Activated T-cell treated with anti-CD3 and anti-CD28 coated beads, Interleukin-2, amount 50 U/mL, for 1 hour (primary cell): ENCODE results near the gene ISCA2.

ENCODE experiments used
- DNase-seq: peaks from one replicate; pipeline ENCODE4 v3.0.0-alpha.2; 2020

The ISCA2 gene

GRCh38 chr14:74509587-74510222 lies 16.1 kb downstream of the ISCA2 start:
- DNase-seq, result no peak

DNA sequence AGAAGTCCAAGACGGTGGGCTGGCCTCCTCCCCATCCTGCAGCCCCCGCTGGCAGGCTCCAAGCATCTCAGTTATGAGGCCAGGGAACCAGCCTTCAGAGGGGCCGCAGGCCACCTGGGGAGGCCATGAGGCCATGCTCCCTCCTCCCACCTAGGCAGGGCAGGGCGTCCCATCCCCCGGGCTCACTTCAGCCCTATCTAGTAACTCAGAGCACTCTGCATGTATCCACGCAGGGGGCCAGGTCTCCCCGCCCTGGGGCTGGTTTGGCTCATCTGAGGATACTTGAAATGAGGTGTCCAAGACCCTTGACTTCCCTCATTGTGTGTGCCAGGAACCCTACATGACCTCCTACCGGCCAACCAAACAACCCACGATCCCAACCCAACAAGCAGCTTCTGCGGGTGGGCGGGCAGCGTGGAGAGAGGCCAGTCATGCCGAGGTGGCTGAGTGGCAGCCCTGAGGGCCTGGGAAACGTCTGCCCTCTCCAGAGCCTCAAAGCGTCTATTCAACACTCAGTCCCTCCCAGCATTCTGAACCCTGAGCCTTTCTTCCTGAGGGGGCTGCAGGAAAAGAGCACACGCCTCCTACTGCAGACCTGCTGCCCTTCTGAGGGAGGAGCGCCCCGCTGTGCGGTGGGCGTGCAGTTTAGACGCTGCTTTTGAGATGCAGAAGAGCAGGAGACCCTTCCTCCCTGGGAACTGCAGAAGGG lies 16.8 kb downstream of the ISCA2 start:
- DNase-seq, result peak; percentile 11

DNA sequence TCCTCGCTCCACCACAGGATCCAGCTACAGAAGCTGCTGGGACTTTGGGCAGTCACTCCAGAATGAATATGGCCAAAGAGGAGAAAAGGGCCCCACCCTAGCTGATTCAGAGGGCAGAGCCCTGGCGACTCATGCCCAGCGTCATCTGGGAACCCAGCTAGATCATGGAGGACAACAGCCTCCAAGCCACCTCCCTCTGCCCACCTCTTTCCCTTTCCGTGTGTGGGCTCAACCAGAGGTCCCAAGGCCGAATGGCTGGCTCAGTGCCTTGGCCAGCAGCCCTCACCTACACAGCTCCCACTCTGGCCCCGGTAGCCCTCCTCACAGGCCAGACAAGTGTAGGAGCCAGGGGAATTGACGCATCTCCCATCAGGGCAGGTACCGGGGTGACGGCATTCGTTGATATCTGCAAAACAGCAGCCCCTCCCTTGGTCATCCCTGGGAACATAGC lies 17.4 kb downstream of the ISCA2 start:
- no peak for DNase-seq

- no peak for DNase-seq
Observed at GRCh38 chr14:74511966-74512830, 18.6 kb downstream of the ISCA2 start.

DNA sequence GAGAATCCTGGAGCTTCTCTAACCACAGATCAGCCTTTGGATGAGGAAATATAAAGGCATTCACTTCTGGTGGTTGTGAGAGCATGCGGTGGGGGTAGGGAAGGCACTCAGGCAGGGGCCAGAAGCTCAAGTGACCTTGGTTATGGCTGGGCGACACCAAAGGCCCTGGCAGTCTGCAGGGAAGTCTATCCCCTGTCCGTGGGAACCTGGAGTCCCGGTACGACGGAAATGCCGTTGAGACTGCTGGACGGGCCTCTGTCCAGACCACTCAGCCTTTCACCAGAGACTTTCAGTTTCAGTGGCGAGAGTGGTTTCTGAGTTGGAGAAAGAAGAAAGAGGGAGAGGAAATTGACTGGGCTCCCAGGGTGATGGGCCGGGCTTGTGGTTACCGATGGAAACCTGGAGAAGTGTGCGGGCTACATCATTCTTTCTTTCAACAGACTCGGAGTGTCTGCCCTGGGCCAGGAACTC lies 20.9 kb downstream of the ISCA2 start:
- DNase-seq, result no peak

DNA sequence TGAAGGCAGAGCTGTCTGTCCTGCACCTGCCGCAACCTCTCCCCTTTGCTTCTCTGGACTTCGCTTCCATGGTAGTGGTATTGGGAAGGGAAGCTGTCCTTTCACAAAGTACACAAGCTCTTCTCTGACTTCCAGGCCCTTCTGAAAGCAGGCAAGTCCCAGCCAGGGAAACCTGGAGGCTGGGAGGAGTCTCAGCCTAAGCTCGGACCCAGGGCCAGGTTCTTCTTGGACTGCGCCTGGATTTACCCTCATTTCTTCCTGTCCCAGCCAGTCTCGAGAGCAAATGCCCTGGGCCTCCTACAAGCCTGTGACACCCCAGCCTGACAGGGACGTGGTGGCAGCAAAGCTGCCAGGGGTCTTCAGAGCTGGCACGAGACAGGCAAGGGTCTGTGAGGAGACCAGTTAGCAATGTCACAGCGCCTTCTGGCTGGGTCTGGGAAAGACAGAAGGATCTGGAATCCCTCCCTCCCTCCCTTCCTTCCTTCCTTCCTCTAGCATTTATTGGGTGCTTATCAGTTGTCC lies 22.4 kb downstream of the ISCA2 start:
- no peak for DNase-seq

GRCh38 chr14:74516451-74517160 lies 23.0 kb downstream of the ISCA2 start:
- DNase-seq, result no peak

GRCh38 chr14:74517731-74518130 lies 24.2 kb downstream of the ISCA2 start:
- no peak for DNase-seq

- no peak for DNase-seq
Observed at GRCh38 chr14:74518221-74518620, 24.7 kb downstream of the ISCA2 start.

- DNase-seq, result no peak
Observed at GRCh38 chr14:74519316-74520074, 25.9 kb downstream of the ISCA2 start.

- no peak for DNase-seq
Observed at GRCh38 chr14:74521756-74522155, 28.2 kb downstream of the ISCA2 start.

DNA sequence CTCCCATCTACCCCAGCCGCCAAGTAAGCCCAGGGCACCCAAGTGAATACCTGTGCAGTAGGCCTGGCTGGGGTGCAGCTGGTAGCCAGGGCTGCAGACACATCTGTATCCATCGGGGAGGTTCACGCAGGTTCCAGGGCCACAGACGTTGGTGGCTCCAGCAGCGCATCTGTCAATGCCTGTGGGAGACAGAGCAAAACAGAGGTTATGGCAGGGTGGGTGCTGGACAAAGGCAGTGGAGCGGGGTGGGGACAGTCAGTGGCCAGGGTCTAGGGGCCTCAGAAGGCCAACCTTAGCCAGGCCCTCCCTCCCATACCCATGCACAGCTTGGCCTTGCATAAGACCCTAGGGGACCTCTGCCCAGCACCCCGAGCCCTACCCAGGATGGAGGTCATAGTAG lies 29.2 kb downstream of the ISCA2 start:
- no peak for DNase-seq

GRCh38 chr14:74524076-74524811 lies 30.7 kb downstream of the ISCA2 start:
- DNase-seq, result no peak

DNA sequence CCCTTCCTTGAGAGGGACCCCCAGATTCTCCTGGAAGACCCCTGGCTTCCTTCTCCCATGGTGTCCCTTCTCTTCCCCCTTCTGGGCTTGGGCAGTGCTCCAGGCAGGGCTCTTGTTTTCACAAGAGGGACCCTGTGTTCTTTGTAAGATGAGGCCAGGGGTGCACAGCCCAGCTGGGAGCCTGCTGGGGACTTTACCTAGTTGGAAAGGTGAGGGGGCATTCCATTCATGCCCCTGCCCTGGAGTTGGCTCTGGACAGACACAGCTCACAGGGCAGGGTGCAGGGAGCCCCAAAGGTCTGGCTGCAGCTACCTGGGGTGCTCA lies 31.2 kb downstream of the ISCA2 start:
- no peak for DNase-seq

DNA sequence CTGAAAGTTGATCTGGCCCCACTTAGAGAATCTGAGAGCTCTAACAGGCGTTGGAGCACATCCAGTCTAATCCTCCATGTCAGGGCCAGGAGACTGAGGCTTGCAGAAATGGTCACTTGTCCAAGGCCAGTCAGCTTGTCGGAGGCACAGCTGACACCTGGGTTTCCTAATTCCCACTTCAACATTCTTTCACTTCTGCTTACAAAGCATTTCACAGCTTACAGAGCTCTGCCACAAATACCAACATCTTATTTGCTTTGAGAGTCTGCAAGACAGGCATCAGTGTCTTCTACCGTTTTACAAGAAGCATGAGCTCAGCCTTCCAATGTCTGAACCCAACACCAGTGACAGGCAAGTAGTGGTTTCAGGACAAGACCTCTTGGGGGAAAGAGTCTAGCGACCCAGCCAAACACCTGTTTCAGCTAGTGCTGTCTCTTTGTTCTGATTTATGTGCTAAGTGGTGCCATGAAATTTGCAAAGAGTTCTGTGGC lies 31.8 kb downstream of the ISCA2 start:
- DNase-seq, result no peak

GRCh38 chr14:74526854-74527585 lies 33.5 kb downstream of the ISCA2 start:
- DNase-seq, result no peak

DNA sequence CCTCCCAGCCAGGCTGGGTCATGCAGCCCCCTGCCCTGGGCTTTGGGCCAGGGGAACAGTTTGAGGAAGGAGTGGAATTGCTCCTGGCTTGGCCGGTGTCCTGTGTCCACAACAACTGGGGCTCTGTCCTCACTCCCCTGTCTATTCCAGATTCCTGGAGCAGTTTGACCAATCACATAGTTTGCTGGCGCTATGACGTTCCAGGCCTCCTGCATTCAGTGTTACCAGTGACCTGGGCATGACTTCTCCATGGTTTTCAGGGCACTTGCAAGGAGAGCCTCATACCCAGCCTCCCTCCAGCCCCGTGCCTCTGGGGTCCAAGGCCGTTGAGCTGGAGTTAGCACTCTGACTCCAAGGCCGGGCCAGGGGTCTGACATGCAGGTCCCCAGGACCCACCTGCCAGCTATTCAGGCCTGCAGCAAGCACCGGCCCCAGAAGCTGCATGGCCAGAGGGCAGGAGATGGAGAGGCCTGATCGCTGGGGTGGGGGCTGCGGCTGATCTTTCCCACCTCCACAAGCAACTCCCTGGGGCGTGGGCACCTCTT lies 34.2 kb downstream of the ISCA2 start:
- no peak for DNase-seq

GRCh38 chr14:74528406-74528805 lies 34.8 kb downstream of the ISCA2 start:
- DNase-seq, result no peak

DNA sequence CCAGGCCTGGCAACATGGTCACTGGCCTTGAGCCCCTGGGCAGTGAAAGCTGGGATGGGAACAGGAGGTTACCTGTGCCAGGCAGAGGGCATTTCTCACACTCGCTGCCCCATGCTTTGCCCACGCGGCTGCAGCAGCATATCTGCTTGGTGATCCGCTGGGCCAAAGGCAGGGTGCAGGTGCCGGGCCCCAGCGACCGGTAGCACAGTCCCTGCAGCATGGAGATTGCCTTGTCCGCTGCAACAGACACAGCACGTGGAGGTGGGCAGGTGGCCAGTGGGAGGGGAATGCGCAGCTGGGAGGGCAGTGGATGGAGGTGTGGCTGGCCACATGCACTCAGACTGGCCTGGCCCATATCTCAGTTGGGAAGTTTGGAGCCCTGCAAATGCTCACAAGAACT lies 35.3 kb downstream of the ISCA2 start:
- DNase-seq, result no peak

DNA sequence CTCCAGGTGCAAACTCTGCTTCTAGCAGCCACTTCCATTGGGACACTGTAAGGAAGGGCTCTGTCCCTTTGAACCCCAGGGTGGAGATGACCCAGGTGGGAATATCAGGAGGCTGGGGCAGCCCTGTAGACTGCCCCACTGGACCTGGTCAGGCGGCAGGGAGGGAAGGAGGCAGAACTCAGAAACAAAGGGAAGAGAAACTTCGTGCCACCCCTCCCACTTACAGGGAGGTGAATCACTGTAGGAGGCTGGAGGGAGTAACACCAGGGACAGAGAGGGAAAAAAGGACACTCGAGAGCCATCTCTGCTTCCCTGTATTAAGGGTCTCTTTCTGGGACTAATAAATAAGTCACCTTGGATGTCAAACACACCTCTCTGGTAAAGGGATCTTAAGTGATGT lies 37.4 kb downstream of the ISCA2 start:
- DNase-seq, result no peak
